HCT116 (cell line): Measurements from ENCODE around the gene HIPK2. TPM values are rescaled to one million over a fixed set of nuclear protein-coding genes. Genes with fewer than 3 reads are reported as not detected.

ENCODE experiments used
- ATAC-seq: fragments of 200-7000 bp; cut with Tn5 transposase; 2 replicates; pipeline ENCODE4 v1.9.1; 2020; ENCODE audit warnings: mild to moderate bottlenecking, moderate library complexity
- BruUV-seq: library from RNA; stranded (reverse); fragments of 400-500 nt; replicated peaks from 2 replicates; lab custom pipeline; 2021; lab: Mats Ljungman, UMichigan
- CTCF ChIA-PET: fragments of 300-600 bp; sonication (Branson Sonifier 250); formaldehyde crosslinking; loops from one replicate; lab custom pipeline; 2021; ENCODE audit warnings: antibody characterized with exemption; lab: Charles Lee
- POLR2A ChIA-PET: fragments of 300-600, 350-600 bp; sonication (Branson Sonifier 250); formaldehyde crosslinking; loops from one replicate; lab custom pipeline; 2021; ENCODE audit warnings: antibody characterized with exemption; lab: Charles Lee
- RAD21 ChIA-PET, 2 experiments: fragments of 300-600 bp; sonication (Branson Sonifier 250); formaldehyde crosslinking; loops; one replicate each; lab custom pipeline; 2023; ENCODE audit warnings: low total read pairs in 2 of 2; ENCODE audit not compliant: uncharacterized antibody in 2 of 2, unreplicated experiment in 2 of 2, low non-redundant PET in 1 of 2; lab: Charles Lee
- DNase-seq: peaks from one replicate; pipeline ENCODE4 v3.0.0-alpha.2; 2010; ENCODE audit warnings: low read depth, low spot score
- H2AFZ ChIP-seq: fragments of 200-600 bp; shearing (Covaris generic), sonication (generic); 2 replicates; pipeline ENCODE4 v1.6.1; 2017; ENCODE audit warnings: low read depth, mixed run types, mixed read lengths, antibody characterized with exemption, low read length; ENCODE audit not compliant: poor library complexity, severe bottlenecking
- H3K27ac ChIP-seq: 2 replicates; pipeline ENCODE4 v1.5.1; 2012; ENCODE audit warnings: low read depth, low read length
- H3K27me3 ChIP-seq: fragments of 200-600 bp; sonication (generic); 2 replicates; pipeline ENCODE4 v1.6.1; 2016; ENCODE audit warnings: mixed run types, low read length, mixed read lengths; ENCODE audit not compliant: insufficient read depth
- H3K36me3 ChIP-seq, 2 experiments: fragments of 200-500 bp in 1 of 2; fragments of 200-600 bp in 1 of 2; sonication (Bioruptor generic) in 1 of 2; sonication (generic) in 1 of 2; 2 replicates each; pipeline versions ENCODE4 v1.5.1 to v1.6.1; 2014 to 2016; ENCODE audit warnings: low read length in 2 of 2, inconsistent platforms in 1 of 2, mixed read lengths in 1 of 2, mixed run types in 1 of 2; ENCODE audit not compliant: insufficient read depth in 2 of 2, control insufficient read depth in 1 of 2
- H3K4me1 ChIP-seq, 2 experiments: fragments of 200-600 bp in 1 of 2; sonication (generic) in 1 of 2; 2 replicates each; pipeline versions ENCODE4 v1.5.1 to v1.6.1; 2012 to 2017; ENCODE audit warnings: low read length in 2 of 2, inconsistent platforms in 1 of 2, mild to moderate bottlenecking in 1 of 2, mixed read lengths in 1 of 2, mixed run types in 1 of 2, moderate library complexity in 1 of 2; ENCODE audit not compliant: insufficient read depth in 2 of 2, control insufficient read depth in 1 of 2
- H3K4me2 ChIP-seq: fragments of 200-600 bp; sonication (generic); 2 replicates; pipeline ENCODE4 v1.6.1; 2017; ENCODE audit warnings: mixed run types, low read length, mixed read lengths
- H3K4me3 ChIP-seq, 2 experiments: fragments of 200-600 bp in 1 of 2; sonication (generic) in 1 of 2; replicated peaks in 1 of 2; 2 replicates each; pipeline ENCODE4 v1.5.1; 2011 to 2016; ENCODE audit warnings: low read length in 2 of 2, control low read depth in 1 of 2, low read depth in 1 of 2, mild to moderate bottlenecking in 1 of 2, mixed read lengths in 1 of 2, mixed run types in 1 of 2
- H3K79me2 ChIP-seq: fragments of 200-600 bp; sonication (generic); 2 replicates; pipeline ENCODE4 v1.6.1; 2017; ENCODE audit warnings: mild to moderate bottlenecking, mixed run types, low read length, moderate library complexity, mixed read lengths; ENCODE audit not compliant: insufficient read depth
- H3K9ac ChIP-seq: fragments of 200-600 bp; sonication (generic); 2 replicates; pipeline ENCODE4 v1.6.1; 2016; ENCODE audit warnings: low read length, mixed read lengths
- H3K9me2 ChIP-seq: fragments of 200-600 bp; sonication (generic), shearing (Covaris generic); 2 replicates; pipeline ENCODE4 v1.6.1; 2017; ENCODE audit warnings: mixed run types, mild to moderate bottlenecking, moderate library complexity; ENCODE audit not compliant: insufficient read depth
- H3K9me3 ChIP-seq, 2 experiments: fragments of 200-500 bp in 1 of 2; fragments of 200-600 bp in 1 of 2; sonication (Bioruptor generic) in 1 of 2; sonication (generic) in 1 of 2; 2 replicates each; pipeline ENCODE4 v1.6.1; 2014 to 2017; ENCODE audit warnings: low read length in 2 of 2, mixed read lengths in 2 of 2, inconsistent platforms in 1 of 2, low read depth in 1 of 2, mild to moderate bottlenecking in 1 of 2, mixed run types in 1 of 2, moderate library complexity in 1 of 2; ENCODE audit not compliant: control insufficient read depth in 1 of 2, insufficient read depth in 1 of 2
- H4K20me1 ChIP-seq: fragments of 200-600 bp; sonication (generic), shearing (Covaris generic); 2 replicates; pipeline ENCODE4 v1.6.1; 2017; ENCODE audit warnings: mixed run types, mild to moderate bottlenecking, moderate library complexity; ENCODE audit not compliant: insufficient read depth
- CEBPB ChIP-seq: IDR thresholded peaks from 2 replicates; pipeline ENCODE4 v1.6.1; 2012; ENCODE audit warnings: low read depth
- CTCF ChIP-seq, 3 experiments: fragments of 200-600 bp in 1 of 3; sonication (generic) in 1 of 3; IDR thresholded peaks in 2 of 3; conservative IDR thresholded peaks in 1 of 3; 2 replicates each; pipeline ENCODE4 v1.5.1; 2012 to 2017; ENCODE audit warnings: low read depth in 2 of 3, low read length in 2 of 3, antibody characterized with exemption in 1 of 3, borderline replicate concordance in 1 of 3, control low read depth in 1 of 3, mild to moderate bottlenecking in 1 of 3, mixed read lengths in 1 of 3, mixed run types in 1 of 3, moderate library complexity in 1 of 3; ENCODE audit not compliant: insufficient read depth in 1 of 3
- ELF1 ChIP-seq: IDR thresholded peaks from 2 replicates; pipeline ENCODE4 v1.6.1; 2012; ENCODE audit warnings: low read depth, borderline replicate concordance
- JUND ChIP-seq: IDR thresholded peaks from 2 replicates; pipeline ENCODE4 v1.6.1; 2012
- MAX ChIP-seq: IDR thresholded peaks from 2 replicates; pipeline ENCODE4 v1.6.1; 2012
- POLR2A ChIP-seq: IDR thresholded peaks from 2 replicates; pipeline ENCODE4 v1.7.0; 2011; ENCODE audit warnings: borderline replicate concordance; ENCODE audit not compliant: insufficient read depth, insufficient read length; ENCODE audit errors: extremely low read depth
- REST ChIP-seq: IDR thresholded peaks from 2 replicates; pipeline ENCODE4 v1.6.1; 2012; ENCODE audit warnings: low read depth
- SIN3A ChIP-seq: IDR thresholded peaks from 2 replicates; pipeline ENCODE4 v1.6.1; 2012; ENCODE audit warnings: low read depth
- TCF7L2 ChIP-seq: IDR thresholded peaks from 2 replicates; pipeline ENCODE4 v1.7.0; 2011; ENCODE audit warnings: borderline replicate concordance, inconsistent platforms; ENCODE audit not compliant: insufficient read depth, insufficient read length; ENCODE audit errors: extremely low read depth
- YY1 ChIP-seq: IDR thresholded peaks from 2 replicates; pipeline ENCODE4 v1.6.1; 2011; ENCODE audit warnings: low read length, low read depth, moderate library complexity, mild to moderate bottlenecking; ENCODE audit not compliant: insufficient replicate concordance; ENCODE audit errors: extremely low read depth
- intact Hi-C: fragments of 100-400 bp; cut with micrococcal nuclease; formaldehyde crosslinking; loops from 2 replicates; pipeline ENCODE4 v1.10.0; 2022
- total RNA-seq: library from RNA; stranded (reverse); gene quantifications from one replicate; pipeline ENCODE4 v1.2.1, GENCODE V29; 2021; ENCODE audit not compliant: unreplicated experiment

HIPK2 gene
- total RNA-seq, 1 experiment from 2014 or later: 49.5 TPM

GRCh38 chr7:139540203-139540602 is 237.6 kb downstream of the HIPK2 start:
- no TSS peak for BruUV-seq
- no peak overlapping the region for H2AFZ ChIP-seq
- no peak overlapping the region for H3K9ac ChIP-seq
- H3K79me2 ChIP-seq: no peaks in the 10 kb centered on the region
- ChIA-PET POLR2A (no interaction called here), RAD21 (no interaction called here), CTCF (no interaction called here)
- TF ChIP-seq REST (no peak), TCF7L2 (no peak), JUND (no peak), SIN3A (no peak), CTCF (IDR thresholded peaks at IDR 0.05 in 2 of 3, conservative IDR thresholded peaks at IDR 0.05 in 1 of 3; ENCODE audit: borderline replicate concordance in 1 of 3, insufficient read depth in 1 of 3, low read depth in 2 of 3, low read length in 2 of 3) (no peak), POLR2A (no peak), ELF1 (no peak), CEBPB (no peak), YY1 (no peak), MAX (no peak)
- H3K4me1 ChIP-seq: no peaks in the 10 kb centered on the region
- H3K27ac ChIP-seq: no peak overlapping the region
- H3K27me3 ChIP-seq: no peaks in the 10 kb centered on the region
- ATAC-seq (no peak), DNase-seq (no peak)
- no peak overlapping the region for H3K4me2 ChIP-seq
- H4K20me1 ChIP-seq: no peaks in the 10 kb centered on the region
- intact Hi-C loops: no loop called here
- H3K9me3 ChIP-seq: no peaks in the 10 kb centered on the region
- H3K36me3 ChIP-seq: no peaks in the 10 kb centered on the region
- H3K9me2 ChIP-seq: no peaks in the 10 kb centered on the region
- H3K4me3 ChIP-seq: no peak overlapping the region
